Mesenchymal stem cell (in vitro differentiated cells and primary cell): ENCODE measurements around the gene RREB1.

ENCODE experiments used
- DNase-seq: peaks from one replicate; pipeline ENCODE4 v3.0.0-alpha.2; 2013
- H2AFZ ChIP-seq: one replicate; pipeline ENCODE4 v1.6.1; 2013; ENCODE audit warnings: low read depth, mild to moderate bottlenecking, control low read depth, inconsistent platforms, low read length, moderate library complexity
- H2AK5ac ChIP-seq: 2 replicates; pipeline ENCODE4 v1.6.1; 2013; ENCODE audit warnings: low read length, moderate library complexity, mild to moderate bottlenecking, inconsistent platforms; ENCODE audit not compliant: severe bottlenecking
- H2BK120ac ChIP-seq: one replicate; pipeline ENCODE4 v1.6.1; 2013; ENCODE audit warnings: low read depth, mild to moderate bottlenecking, inconsistent platforms, low read length, moderate library complexity
- H2BK12ac ChIP-seq, 2 experiments: one replicate each; pipeline ENCODE4 v1.6.1; 2013; ENCODE audit warnings: inconsistent platforms in 2 of 2, low read length in 2 of 2, mild to moderate bottlenecking in 2 of 2, moderate library complexity in 2 of 2, control low read depth in 1 of 2
- H2BK15ac ChIP-seq: one replicate; pipeline ENCODE4 v1.6.1; 2013; ENCODE audit warnings: mild to moderate bottlenecking, low read depth, inconsistent platforms; ENCODE audit not compliant: poor library complexity, severe bottlenecking
- H2BK5ac ChIP-seq: 2 replicates; pipeline ENCODE4 v1.6.1; 2013; ENCODE audit warnings: low read depth, mild to moderate bottlenecking, low read length, control low read depth, inconsistent platforms; ENCODE audit not compliant: poor library complexity, severe bottlenecking
- H3K14ac ChIP-seq, 2 experiments: one replicate each; pipeline ENCODE4 v1.6.1; 2013; ENCODE audit warnings: inconsistent platforms in 2 of 2, low read length in 2 of 2, control low read depth in 1 of 2, mild to moderate bottlenecking in 1 of 2, moderate library complexity in 1 of 2
- H3K18ac ChIP-seq, 2 experiments: one replicate each; pipeline ENCODE4 v1.6.1; 2013; ENCODE audit warnings: inconsistent platforms in 2 of 2, low read length in 2 of 2, control low read depth in 1 of 2, low read depth in 1 of 2, mild to moderate bottlenecking in 1 of 2
- H3K23ac ChIP-seq, 2 experiments: one replicate each; pipeline ENCODE4 v1.6.1; 2013; ENCODE audit warnings: inconsistent platforms in 2 of 2, low read length in 2 of 2, mild to moderate bottlenecking in 2 of 2, moderate library complexity in 2 of 2, control low read depth in 1 of 2
- H3K27ac ChIP-seq: 2 replicates; pipeline ENCODE4 v1.5.1; 2013; ENCODE audit warnings: mild to moderate bottlenecking, moderate library complexity, low read length, control low read depth, inconsistent platforms; ENCODE audit not compliant: poor library complexity, severe bottlenecking
- H3K27me3 ChIP-seq, 2 experiments: 2 replicates each; pipeline versions ENCODE4 v1.6.1 to v1.7.0; 2013; ENCODE audit warnings: low read length in 2 of 2, mild to moderate bottlenecking in 2 of 2, moderate library complexity in 2 of 2, control low read depth in 1 of 2, inconsistent platforms in 1 of 2; ENCODE audit not compliant: control insufficient read depth in 1 of 2, insufficient read depth in 1 of 2
- H3K36me3 ChIP-seq, 2 experiments: 2 replicates each; pipeline versions ENCODE4 v1.6.1 to v1.7.0; 2013; ENCODE audit warnings: low read length in 2 of 2, control low read depth in 1 of 2, inconsistent platforms in 1 of 2, low read depth in 1 of 2, mild to moderate bottlenecking in 1 of 2; ENCODE audit not compliant: insufficient read depth in 2 of 2, control insufficient read depth in 1 of 2
- H3K4ac ChIP-seq, 2 experiments: one replicate each; pipeline ENCODE4 v1.6.1; 2013; ENCODE audit warnings: inconsistent platforms in 2 of 2, low read length in 2 of 2, mild to moderate bottlenecking in 2 of 2, moderate library complexity in 2 of 2, control low read depth in 1 of 2, low read depth in 1 of 2
- H3K4me1 ChIP-seq: 2 replicates; pipeline ENCODE4 v1.6.1; 2013; ENCODE audit warnings: low read depth, low read length, control low read depth; ENCODE audit not compliant: control insufficient read depth, insufficient read depth
- H3K4me2 ChIP-seq: 2 replicates; pipeline ENCODE4 v1.6.1; 2013; ENCODE audit warnings: low read length, mild to moderate bottlenecking, inconsistent platforms; ENCODE audit not compliant: poor library complexity, severe bottlenecking
- H3K4me3 ChIP-seq, 2 experiments: 2 replicates each; pipeline versions ENCODE4 v1.5.1 to v1.7.0; 2013; ENCODE audit warnings: low read length in 2 of 2, mild to moderate bottlenecking in 2 of 2, control low read depth in 1 of 2, low read depth in 1 of 2; ENCODE audit not compliant: insufficient read depth in 1 of 2
- H3K79me1 ChIP-seq: replicated peaks from 2 replicates; pipeline ENCODE4 v1.6.1; 2013; ENCODE audit warnings: mild to moderate bottlenecking, control low read depth, low read length, inconsistent platforms; ENCODE audit not compliant: poor library complexity, severe bottlenecking
- H3K9ac ChIP-seq: 2 replicates; pipeline ENCODE4 v1.7.0; 2013; ENCODE audit warnings: mild to moderate bottlenecking, low read length, moderate library complexity
- H3K9me3 ChIP-seq: 2 replicates; pipeline ENCODE4 v1.7.0; 2013; ENCODE audit warnings: mild to moderate bottlenecking, low read length; ENCODE audit not compliant: control insufficient read depth
- H4K8ac ChIP-seq: one replicate; pipeline ENCODE4 v1.6.1; 2013; ENCODE audit warnings: inconsistent platforms, mild to moderate bottlenecking, low read length, moderate library complexity
- H4K91ac ChIP-seq: one replicate; pipeline ENCODE4 v1.6.1; 2013; ENCODE audit warnings: mild to moderate bottlenecking, low read length, inconsistent platforms
- WGBS: methylation state at CpG from one replicate; pipeline ENCODE4 v1.1.7; 2013; ENCODE audit warnings: mixed read lengths; 5-methylcytosine and 5-hydroxymethylcytosine counted together

The RREB1 gene

GRCh38 chr6:7087066-7087465, 20.7 kb upstream of the RREB1 start:
- Histone ChIP-seq H3K4me2 (peak overlapping the region; percentile 43), H3K18ac (peak overlapping the region in 1 of 2 experiments; percentile 22), H2BK12ac (no peak overlapping the region), H4K8ac (no peak overlapping the region), H3K4me1 (peaks cover 4% of the 10 kb centered on the region), H2BK15ac (no peak overlapping the region), H3K4ac (no peak overlapping the region), H3K14ac (no peak overlapping the region), H2BK120ac (no peak overlapping the region), H3K36me3 (no peaks in the 10 kb centered on the region), H2AK5ac (no peak overlapping the region), H3K9me3 (no peaks in the 10 kb centered on the region), H3K23ac (no peak overlapping the region), H3K9ac (peak overlapping the region; percentile 83), H4K91ac (no peak overlapping the region), H2AFZ (no peak overlapping the region), H3K27ac (no peak overlapping the region), H2BK5ac (no peak overlapping the region), H3K79me1 (no peaks in the 10 kb centered on the region), H3K4me3 (peak overlapping the region in 1 of 2 experiments; percentile 74), H3K27me3 (no peaks in the 10 kb centered on the region)
- DNase-seq: peak; percentile 33
- 73% methylated on average over 3 of the region's 3 CpGs for WGBS

GRCh38 chr6:7087491-7087979, 20.2 kb upstream of the RREB1 start:
- Histone ChIP-seq H3K36me3 (no peaks in the 10 kb centered on the region), H3K4me1 (peaks cover 4% of the 10 kb centered on the region), H4K91ac (no peak overlapping the region), H3K9ac (peak overlapping the region; percentile 83), H2BK120ac (no peak overlapping the region), H2BK15ac (no peak overlapping the region), H3K27ac (no peak overlapping the region), H3K18ac (no peak overlapping the region), H3K4me2 (no peak overlapping the region), H3K79me1 (no peaks in the 10 kb centered on the region), H4K8ac (no peak overlapping the region), H2AK5ac (no peak overlapping the region), H2BK12ac (no peak overlapping the region), H2BK5ac (no peak overlapping the region), H3K4me3 (peak overlapping the region in 1 of 2 experiments; percentile 74), H2AFZ (no peak overlapping the region), H3K23ac (no peak overlapping the region), H3K4ac (no peak overlapping the region), H3K14ac (no peak overlapping the region), H3K27me3 (no peaks in the 10 kb centered on the region), H3K9me3 (no peaks in the 10 kb centered on the region)
- WGBS: 60% methylated on average over 7 of the region's 7 CpGs
- no peak for DNase-seq

- Histone ChIP-seq H3K9me3 (no peaks in the 10 kb centered on the region), H3K36me3 (no peaks in the 10 kb centered on the region), H3K4me3 (no peak overlapping the region), H3K14ac (no peak overlapping the region), H3K23ac (no peak overlapping the region), H3K4me1 (peaks cover 4% of the 10 kb centered on the region), H2BK12ac (no peak overlapping the region), H4K8ac (no peak overlapping the region), H3K79me1 (no peaks in the 10 kb centered on the region), H2BK15ac (no peak overlapping the region), H2BK120ac (no peak overlapping the region), H3K4me2 (no peak overlapping the region), H3K27ac (no peak overlapping the region), H2BK5ac (no peak overlapping the region), H3K9ac (no peak overlapping the region), H2AK5ac (no peak overlapping the region), H4K91ac (no peak overlapping the region), H2AFZ (no peak overlapping the region), H3K27me3 (no peaks in the 10 kb centered on the region), H3K4ac (no peak overlapping the region), H3K18ac (no peak overlapping the region)
- DNase-seq: no peak
- 72% methylated on average over 2 of the region's 2 CpGs for WGBS
Measured at GRCh38 chr6:7088076-7088742, 19.6 kb upstream of the RREB1 start.

GRCh38 chr6:7098993-7099392, 8.8 kb upstream of the RREB1 start:
- Histone ChIP-seq H3K18ac (no peak overlapping the region), H3K4me1 (no peaks in the 10 kb centered on the region), H2BK120ac (no peak overlapping the region), H3K27me3 (no peaks in the 10 kb centered on the region), H3K36me3 (no peaks in the 10 kb centered on the region), H3K27ac (no peak overlapping the region), H2BK15ac (peak overlapping the region; percentile 40), H2BK12ac (no peak overlapping the region), H3K79me1 (no peaks in the 10 kb centered on the region), H3K23ac (no peak overlapping the region), H2BK5ac (no peak overlapping the region), H3K14ac (no peak overlapping the region), H3K4me3 (no peak overlapping the region), H3K4me2 (no peak overlapping the region), H2AK5ac (no peak overlapping the region), H3K9ac (no peak overlapping the region), H2AFZ (no peak overlapping the region), H4K8ac (no peak overlapping the region), H3K4ac (no peak overlapping the region), H4K91ac (no peak overlapping the region), H3K9me3 (no peaks in the 10 kb centered on the region)
- no peak for DNase-seq
- 90% methylated on average over 2 of the region's 2 CpGs for whole genome bisulfite sequencing
